Neuronal stem cell (in vitro differentiated cells): ENCODE measurements around the gene TUBGCP2.

Experiments
- DNase-seq: peaks from one replicate; pipeline ENCODE4 v3.0.0-alpha.2; 2013; ENCODE audit warnings: low spot score
- H2AFZ ChIP-seq: one replicate; pipeline ENCODE4 v1.6.1; 2013; ENCODE audit warnings: mild to moderate bottlenecking, low read length, inconsistent platforms
- H2AK5ac ChIP-seq: 2 replicates; pipeline ENCODE4 v1.6.1; 2013; ENCODE audit warnings: low read depth, mild to moderate bottlenecking, inconsistent platforms, low read length, moderate library complexity, mixed read lengths
- H2BK120ac ChIP-seq: 2 replicates; pipeline ENCODE4 v1.6.1; 2013; ENCODE audit warnings: low read depth, mild to moderate bottlenecking, inconsistent platforms, low read length, moderate library complexity, mixed read lengths
- H2BK12ac ChIP-seq: one replicate; pipeline ENCODE4 v1.6.1; 2013; ENCODE audit warnings: low read length, inconsistent platforms
- H2BK15ac ChIP-seq: 2 replicates; pipeline ENCODE4 v1.6.1; 2013; ENCODE audit warnings: mild to moderate bottlenecking, low read length, inconsistent platforms, mixed read lengths
- H2BK5ac ChIP-seq: one replicate; pipeline ENCODE4 v1.6.1; 2013; ENCODE audit warnings: inconsistent platforms, mild to moderate bottlenecking, low read length, moderate library complexity
- H3K14ac ChIP-seq: one replicate; pipeline ENCODE4 v1.6.1; 2013; ENCODE audit warnings: low read length, inconsistent platforms
- H3K18ac ChIP-seq: 2 replicates; pipeline ENCODE4 v1.6.1; 2013; ENCODE audit warnings: low read length, inconsistent platforms
- H3K23ac ChIP-seq: 2 replicates; pipeline ENCODE4 v1.6.1; 2013; ENCODE audit warnings: low read depth, mild to moderate bottlenecking, mixed read lengths, low read length, inconsistent platforms; ENCODE audit not compliant: poor library complexity
- H3K27ac ChIP-seq: replicated peaks from 3 replicates; pipeline ENCODE4 v1.5.1; 2013; ENCODE audit warnings: low read length, inconsistent platforms
- H3K27me3 ChIP-seq, 3 experiments: 2 replicates each; pipeline ENCODE4 v1.6.1; 2013; ENCODE audit warnings: low read length in 3 of 3, mild to moderate bottlenecking in 2 of 3, inconsistent platforms in 1 of 3, low read depth in 1 of 3, mixed read lengths in 1 of 3, moderate library complexity in 1 of 3; ENCODE audit not compliant: control insufficient read depth in 3 of 3, insufficient read depth in 3 of 3
- H3K36me3 ChIP-seq, 2 donors: replicated peaks in 1 of 2; 2 replicates each; pipeline ENCODE4 v1.6.1; 2013; ENCODE audit warnings: low read length in 2 of 2; ENCODE audit not compliant: control insufficient read depth in 2 of 2, insufficient read depth in 2 of 2
- H3K4ac ChIP-seq: 2 replicates; pipeline ENCODE4 v1.6.1; 2013; ENCODE audit warnings: inconsistent platforms, mild to moderate bottlenecking, low read length, moderate library complexity
- H3K4me1 ChIP-seq, 2 donors: 1 replicate in 1 of 2; 2 replicates in 1 of 2; pipeline ENCODE4 v1.6.1; 2013; ENCODE audit warnings: low read length in 2 of 2, low read depth in 1 of 2; ENCODE audit not compliant: control insufficient read depth in 2 of 2, insufficient read depth in 1 of 2
- H3K4me2 ChIP-seq: one replicate; pipeline ENCODE4 v1.6.1; 2013; ENCODE audit warnings: mild to moderate bottlenecking, low read length, inconsistent platforms; ENCODE audit not compliant: insufficient read depth, poor library complexity, severe bottlenecking
- H3K4me3 ChIP-seq, 2 donors: 2 replicates each; pipeline ENCODE4 v1.5.1; 2013; ENCODE audit warnings: low read length in 2 of 2, mild to moderate bottlenecking in 2 of 2, inconsistent platforms in 1 of 2, moderate library complexity in 1 of 2
- H3K79me1 ChIP-seq: one replicate; pipeline ENCODE4 v1.6.1; 2013; ENCODE audit warnings: low read depth, mild to moderate bottlenecking, inconsistent platforms, low read length, moderate library complexity
- H3K9ac ChIP-seq: one replicate; pipeline ENCODE4 v1.6.1; 2013; ENCODE audit warnings: mild to moderate bottlenecking, low read depth, low read length, inconsistent platforms; ENCODE audit not compliant: poor library complexity
- H3K9me3 ChIP-seq, 2 donors: replicated peaks in 1 of 2; 2 replicates each; pipeline versions ENCODE3 to v1.6.1; 2013; ENCODE audit warnings: low read length in 2 of 2, mild to moderate bottlenecking in 2 of 2, inconsistent platforms in 1 of 2, low read depth in 1 of 2, mixed read lengths in 1 of 2, moderate library complexity in 1 of 2; ENCODE audit not compliant: control insufficient read depth in 2 of 2, insufficient read depth in 1 of 2
- H4K8ac ChIP-seq: one replicate; pipeline ENCODE4 v1.6.1; 2013; ENCODE audit warnings: low read depth, mild to moderate bottlenecking, inconsistent platforms, low read length, moderate library complexity
- H4K91ac ChIP-seq: one replicate; pipeline ENCODE4 v1.6.1; 2013; ENCODE audit warnings: low read length, low read depth, mild to moderate bottlenecking, inconsistent platforms; ENCODE audit not compliant: poor library complexity
- WGBS, 2 donors: extraction: QIAGEN DNeasy Blood & Tissue Kit; methylation state at CpG; one replicate each; pipeline ENCODE4 v1.1.7; 2013; ENCODE audit warnings: missing lambda C conversion rate in 2 of 2, mixed read lengths in 1 of 2; ENCODE audit not compliant: insufficient read length in 2 of 2, insufficient replicate concordance in 1 of 2; ENCODE audit errors: extremely low coverage in 2 of 2; 5-methylcytosine and 5-hydroxymethylcytosine counted together

Gene TUBGCP2

GRCh38 chr10:133241501-133242205 is 67.0 kb downstream of the TUBGCP2 start:
- H4K8ac ChIP-seq, result no peak overlapping the region
- H3K4me3 ChIP-seq, result no peak overlapping the region
- no peak overlapping the region for H3K14ac ChIP-seq
- H3K4ac ChIP-seq, result no peak overlapping the region
- H3K9ac ChIP-seq, result no peak overlapping the region
- no peak for DNase-seq
- H2AK5ac ChIP-seq, result no peak overlapping the region
- H3K4me2 ChIP-seq, result no peak overlapping the region
- H3K27me3 ChIP-seq, result peaks cover 10 to 84% (median 33%) of the 10 kb centered on the region in 3 experiments
- peaks cover 0 to 3% of the 10 kb centered on the region in 2 donors for H3K9me3 ChIP-seq
- peaks cover 7% of the 10 kb centered on the region for H3K79me1 ChIP-seq
- H2BK5ac ChIP-seq, result no peak overlapping the region
- no peak overlapping the region for H3K27ac ChIP-seq
- peak overlapping the region; percentile 21 for H2BK15ac ChIP-seq
- no peak overlapping the region for H4K91ac ChIP-seq
- no peak overlapping the region for H3K23ac ChIP-seq
- H3K18ac ChIP-seq, result no peak overlapping the region
- H3K4me1 ChIP-seq, result peaks cover 14 to 25% of the 10 kb centered on the region in 2 donors
- no CpG with 5 or more reads among the region's 25 CpGs for WGBS, 2 donors
- no peak overlapping the region for H2AFZ ChIP-seq
- H2BK12ac ChIP-seq, result no peak overlapping the region
- no peaks in the 10 kb centered on the region for H3K36me3 ChIP-seq
- no peak overlapping the region for H2BK120ac ChIP-seq

DNA sequence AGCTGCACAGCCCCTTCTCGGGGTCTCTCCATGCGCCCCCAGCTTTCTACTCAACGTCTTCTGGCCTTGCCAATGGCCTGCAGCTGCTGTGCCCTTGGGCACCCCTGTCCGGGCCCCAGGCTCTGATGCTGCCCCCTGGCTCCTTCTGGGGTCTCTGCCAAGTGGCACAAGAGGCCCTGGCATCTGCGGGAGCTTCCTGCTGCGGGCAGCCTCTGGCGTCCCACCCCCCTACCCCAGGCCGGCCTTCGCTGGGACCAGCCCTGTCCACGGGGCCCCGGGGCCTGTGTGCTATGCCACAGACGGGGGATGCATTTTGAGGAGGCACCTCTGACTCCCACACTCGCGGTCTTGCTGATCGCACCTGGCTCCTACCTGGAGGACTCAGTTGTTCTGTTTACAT is 68.7 kb downstream of the TUBGCP2 start:
- no peak overlapping the region for H3K14ac ChIP-seq
- no peak overlapping the region for H2BK15ac ChIP-seq
- no peak overlapping the region for H2BK120ac ChIP-seq
- no peak overlapping the region for H3K18ac ChIP-seq
- no peaks in the 10 kb centered on the region for H3K36me3 ChIP-seq
- H2AFZ ChIP-seq, result no peak overlapping the region
- no peak overlapping the region for H2BK5ac ChIP-seq
- no peak overlapping the region for H3K4me3 ChIP-seq
- H3K4me2 ChIP-seq, result no peak overlapping the region
- no peak overlapping the region for H3K27ac ChIP-seq
- H2AK5ac ChIP-seq, result peak overlapping the region; percentile 30
- no peak overlapping the region for H3K23ac ChIP-seq
- H4K8ac ChIP-seq, result no peak overlapping the region
- H3K9ac ChIP-seq, result no peak overlapping the region
- H3K9me3 ChIP-seq, result no peaks in the 10 kb centered on the region
- no peak overlapping the region for H2BK12ac ChIP-seq
- no peak overlapping the region for H3K4ac ChIP-seq
- peaks cover 6 to 23% of the 10 kb centered on the region in 2 donors for H3K4me1 ChIP-seq
- no CpG with 5 or more reads among the region's 15 CpGs for WGBS, 2 donors
- H3K27me3 ChIP-seq, result peaks cover 17 to 95% (median 50%) of the 10 kb centered on the region in 3 experiments
- no peak overlapping the region for H4K91ac ChIP-seq
- H3K79me1 ChIP-seq, result peaks cover 3% of the 10 kb centered on the region
- no peak for DNase-seq

DNA sequence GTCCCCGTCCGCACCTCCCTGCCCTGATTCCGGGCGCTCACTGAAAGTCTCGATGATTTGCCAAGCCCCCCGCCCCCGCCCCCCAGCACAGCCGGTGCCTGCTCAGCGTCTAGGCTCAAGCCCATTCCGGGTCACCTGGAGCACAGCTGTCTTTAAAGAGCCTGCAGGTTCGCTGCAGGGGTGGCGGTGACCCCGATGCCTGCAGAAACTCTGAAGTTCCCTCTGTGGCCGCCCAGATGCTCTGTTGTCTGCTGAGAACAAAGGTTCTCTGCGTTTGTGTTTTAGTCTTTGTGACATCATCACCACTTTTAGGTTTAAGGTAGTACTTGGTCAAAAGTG is 70.2 kb downstream of the TUBGCP2 start:
- Histone ChIP-seq H4K91ac (no peak overlapping the region), H3K27me3 (peaks cover 17 to 93% (median 61%) of the 10 kb centered on the region in 3 experiments), H3K9me3 (no peaks in the 10 kb centered on the region), H3K9ac (peak overlapping the region; percentile 30), H3K4me3 (no peak overlapping the region), H2BK12ac (no peak overlapping the region), H2AFZ (peak overlapping the region; percentile 49), H3K4ac (no peak overlapping the region), H3K18ac (peak overlapping the region; percentile 78), H2BK5ac (no peak overlapping the region), H2AK5ac (peak overlapping the region; percentile 66), H3K23ac (no peak overlapping the region), H3K27ac (no peak overlapping the region), H2BK15ac (no peak overlapping the region), H4K8ac (no peak overlapping the region), H3K36me3 (no peaks in the 10 kb centered on the region), H3K4me2 (peak overlapping the region; percentile 83), H3K79me1 (peaks cover 3% of the 10 kb centered on the region), H2BK120ac (no peak overlapping the region), H3K14ac (no peak overlapping the region), H3K4me1 (peaks cover 3 to 20% of the 10 kb centered on the region in 2 donors)
- no CpG with 5 or more reads among the region's 15 CpGs for WGBS, 2 donors
- DNase-seq, result no peak

- no peak for DNase-seq
- Histone ChIP-seq H3K79me1 (no peaks in the 10 kb centered on the region), H3K23ac (peak within 1 kb of the TSS; percentile 96), H2BK12ac (peak within 1 kb of the TSS; percentile 46), H3K27me3 (peaks cover 17 to 93% (median 64%) of the 10 kb centered on the region in 3 experiments), H2AK5ac (peak within 1 kb of the TSS; percentile 88), H4K91ac (no peak within 1 kb of the TSS), H3K4me2 (peak within 1 kb of the TSS; percentile 83), H2AFZ (peak within 1 kb of the TSS; percentile 56), H3K9ac (peak within 1 kb of the TSS; percentile 78), H2BK120ac (peak within 1 kb of the TSS; percentile 87), H3K14ac (peak within 1 kb of the TSS; percentile 94), H3K9me3 (no peaks in the 10 kb centered on the region), H3K18ac (peak within 1 kb of the TSS; percentile 96), H2BK5ac (peak within 1 kb of the TSS; percentile 75), H3K36me3 (no peaks in the 10 kb centered on the region), H3K4me1 (peaks cover 3 to 17% of the 10 kb centered on the region in 2 donors), H4K8ac (no peak within 1 kb of the TSS), H2BK15ac (peak within 1 kb of the TSS; percentile 98), H3K4ac (peak within 1 kb of the TSS; percentile 84), H3K27ac (no peak within 1 kb of the TSS), H3K4me3 (peak within 1 kb of the TSS in 1 of 2 donors; percentile 70)
- no CpG with 5 or more reads among the region's 60 CpGs for WGBS, 2 donors
Observed at GRCh38 chr10:133237588-133238465, 70.8 kb downstream of the TUBGCP2 start, which contains the start of gene VENTX. VENTX (plus strand) TSS chr10:133237855; CDS start chr10:133237915, 60 bp downstream.
